Sciatic nerve (tissue), 2 donors: ENCODE data around the gene HPX. TPM values are rescaled to one million over a fixed set of nuclear protein-coding genes. Genes with fewer than 3 reads are reported as not detected.

Experiments used
- ATAC-seq: fragments of 200-7000 bp; cut with Tn5 transposase; one replicate; pipeline ENCODE4 v1.9.1; 2020; ENCODE audit warnings: mild to moderate bottlenecking, moderate library complexity
- DNase-seq: peaks from one replicate; pipeline ENCODE4 v3.0.0-alpha.2; 2020; ENCODE audit warnings: low spot score
- intact Hi-C: fragments of 100-400 bp; cut with DNase I; formaldehyde crosslinking; loops from one replicate; pipeline ENCODE4 v1.14.2; 2022
- total RNA-seq: library from RNA; stranded (reverse); fragmentation: NEBNext Ultra II Directional; extraction: Animal tissue kit (Norgen Biotek cat#: 25700); gene quantifications from one replicate; pipeline ENCODE4 v1.2.1, GENCODE V29; 2021
- donor health status: DM: no; HTN: no; CAD: no.
- donor health status: DM: no; HTN: no; CAD: no.

Gene HPX
- total RNA-seq, 1 donor from 2014 or later: 2.8 TPM

GRCh38 chr11:6469599-6469998 is 28.8 kb upstream of the HPX start:
- intact Hi-C loops: no loop called here
- DNase-seq: no peak
- no peak for ATAC-seq

- intact Hi-C loops: no loop called here
- DNase-seq (peak; percentile 94), ATAC-seq (peak; percentile 96)
Measured at GRCh38 chr11:6468712-6469495, 28.1 kb upstream of the HPX start.

GRCh38 chr11:6459099-6459450 is 18.3 kb upstream of the HPX start:
- ATAC-seq (no peak), DNase-seq (no peak)
- intact Hi-C loops: no loop called here

- no peak for DNase-seq
Measured at GRCh38 chr11:6458352-6459098, 17.7 kb upstream of the HPX start.

GRCh38 chr11:6457581-6458320 is 17.0 kb upstream of the HPX start:
- DNase-seq (no peak), ATAC-seq (peak; percentile 26)
- intact Hi-C loops: no loop called here

More at GRCh38 chr11:6458352-6459098, 17.7 kb upstream of the HPX start:
- intact Hi-C loops: no loop called here
- no peak for ATAC-seq

GRCh38 chr11:6456361-6457073 is 15.7 kb upstream of the HPX start:
- intact Hi-C loops: no loop called here
- DNase-seq: no peak
- ATAC-seq: no peak

- no peak for DNase-seq
- intact Hi-C loops: no loop called here
- no peak for ATAC-seq
Measured at GRCh38 chr11:6455070-6455469, 14.3 kb upstream of the HPX start.

GRCh38 chr11:6453152-6453551 is 12.4 kb upstream of the HPX start:
- ATAC-seq (no peak), DNase-seq (no peak)
- intact Hi-C loops: no loop called here

- no peak for DNase-seq
- intact Hi-C loops: no loop called here
- peak; percentile 50 for ATAC-seq
Measured at GRCh38 chr11:6452219-6452618, 11.4 kb upstream of the HPX start.

- ATAC-seq (no peak), DNase-seq (no peak)
- intact Hi-C loops: no loop called here
Measured at GRCh38 chr11:6448574-6448973, 7.8 kb upstream of the HPX start.

- ATAC-seq (peak; percentile 88), DNase-seq (peak; percentile 66)
- intact Hi-C loops: loop anchor here (5.0 kb wide), 1 partner anchor 61 kb away; no protein-coding TSS in a partner anchor
Measured at GRCh38 chr11:6443269-6444003, 2.6 kb upstream of the HPX start.

GRCh38 chr11:6442441-6442840 is 1.7 kb upstream of the HPX start:
- DNase-seq (no peak), ATAC-seq (no peak)
- intact Hi-C loops: loop anchor here (5.0 kb wide), 1 partner anchor 60 kb away; no protein-coding TSS in a partner anchor

GRCh38 chr11:6438979-6439571 is 1.7 kb downstream of the HPX start:
- DNase-seq (no peak), ATAC-seq (peak; percentile 45)
- intact Hi-C loops: no loop called here

GRCh38 chr11:6437993-6438392 is 2.8 kb downstream of the HPX start:
- intact Hi-C loops: no loop called here

GRCh38 chr11:6437423-6437822 is 3.4 kb downstream of the HPX start:
- DNase-seq: no peak
- ATAC-seq: no peak
- intact Hi-C loops: no loop called here

More at GRCh38 chr11:6437993-6438392, 2.8 kb downstream of the HPX start:
- no peak for DNase-seq
- ATAC-seq: no peak

- no peak for ATAC-seq
- no peak for DNase-seq
- intact Hi-C loops: no loop called here
Measured at GRCh38 chr11:6433998-6434660, 6.7 kb downstream of the HPX start.

GRCh38 chr11:6431861-6432260 is 8.9 kb downstream of the HPX start:
- no peak for DNase-seq
- ATAC-seq: no peak
- intact Hi-C loops: no loop called here

GRCh38 chr11:6427516-6427915 is 13.3 kb downstream of the HPX start:
- DNase-seq: no peak
- ATAC-seq: no peak
- intact Hi-C loops: no loop called here
